RWPE2 (cell line): Measurements from ENCODE around the gene FAM13C.
A peak's percentile ranks its signal among the peaks of the same experiment; 100 is the strongest.

Source experiments
- ATAC-seq: fragments of 200-7000 bp; cut with Tn5 transposase; 3 replicates; pipeline ENCODE4 v1.9.1; 2021; ENCODE audit warnings: low read depth
- DNase-seq: peaks from one replicate; pipeline ENCODE4 v3.0.0-alpha.2; 2020; ENCODE audit warnings: low spot score
- H3K27ac ChIP-seq: fragments of 450-650 bp; 2 replicates; pipeline ENCODE4 v1.5.1; 2017; ENCODE audit warnings: mild to moderate bottlenecking; ENCODE audit not compliant: poor library complexity, severe bottlenecking
- H3K27me3 ChIP-seq: fragments of 250-450 bp; sonication (Bioruptor Pico); 2 replicates; pipeline ENCODE4 v1.5.1; 2021; ENCODE audit warnings: mild to moderate bottlenecking, moderate library complexity; ENCODE audit not compliant: insufficient read depth, poor library complexity, severe bottlenecking
- H3K36me3 ChIP-seq: fragments of 250-450 bp; sonication (Bioruptor Pico); 2 replicates; pipeline ENCODE4 v1.5.1; 2020; ENCODE audit warnings: low read depth, mild to moderate bottlenecking, moderate library complexity
- H3K4me1 ChIP-seq: fragments of 250-450 bp; sonication (Bioruptor Pico); 2 replicates; pipeline ENCODE4 v1.5.1; 2021; ENCODE audit warnings: mild to moderate bottlenecking, moderate library complexity; ENCODE audit not compliant: insufficient read depth, poor library complexity, severe bottlenecking
- H3K4me3 ChIP-seq: fragments of 250-450 bp; sonication (Bioruptor Pico); 2 replicates; pipeline ENCODE4 v1.5.1; 2021; ENCODE audit warnings: mild to moderate bottlenecking, moderate library complexity; ENCODE audit not compliant: severe bottlenecking
- H3K9me3 ChIP-seq: fragments of 250-450 bp; sonication (Bioruptor Pico); 2 replicates; pipeline ENCODE4 v1.5.1; 2021; ENCODE audit warnings: mild to moderate bottlenecking, moderate library complexity; ENCODE audit not compliant: severe bottlenecking
- TF ChIP-seq, protein P1 (sequence below): fragments of 450-650 bp; IDR thresholded peaks from one replicate; pipeline ENCODE4 v1.5.1; 2017; ENCODE audit warnings: mild to moderate bottlenecking, moderate library complexity; ENCODE audit not compliant: poor library complexity, severe bottlenecking

FAM13C gene

DNA sequence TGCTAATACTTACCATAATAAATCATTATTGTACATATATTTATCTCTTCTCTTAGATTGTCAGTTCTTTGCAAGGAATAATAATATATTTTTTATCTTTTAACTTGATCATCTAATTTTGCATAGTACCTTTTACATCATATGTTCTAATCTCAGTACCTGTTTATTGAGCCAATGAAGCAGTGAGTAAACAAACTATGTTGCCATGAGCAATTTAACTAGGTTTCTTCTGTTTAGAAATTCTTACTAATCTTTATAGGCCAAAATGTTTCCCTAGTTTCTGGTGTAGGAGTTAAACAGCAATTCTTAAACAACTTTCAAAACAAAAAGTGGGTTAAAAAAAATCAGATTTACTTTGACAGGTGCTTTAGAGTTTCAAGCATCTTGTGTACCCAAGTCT is 124.6 kb downstream of the FAM13C start:
- Histone ChIP-seq H3K27ac (no peak overlapping the region), H3K27me3 (peaks cover 3% of the 10 kb centered on the region), H3K36me3 (no peaks in the 10 kb centered on the region), H3K4me3 (no peak overlapping the region), H3K9me3 (peaks cover 4% of the 10 kb centered on the region), H3K4me1 (peaks cover 6% of the 10 kb centered on the region)
- ATAC-seq (no peak), DNase-seq (no peak)
- TF ChIP-seq, protein P1, sequence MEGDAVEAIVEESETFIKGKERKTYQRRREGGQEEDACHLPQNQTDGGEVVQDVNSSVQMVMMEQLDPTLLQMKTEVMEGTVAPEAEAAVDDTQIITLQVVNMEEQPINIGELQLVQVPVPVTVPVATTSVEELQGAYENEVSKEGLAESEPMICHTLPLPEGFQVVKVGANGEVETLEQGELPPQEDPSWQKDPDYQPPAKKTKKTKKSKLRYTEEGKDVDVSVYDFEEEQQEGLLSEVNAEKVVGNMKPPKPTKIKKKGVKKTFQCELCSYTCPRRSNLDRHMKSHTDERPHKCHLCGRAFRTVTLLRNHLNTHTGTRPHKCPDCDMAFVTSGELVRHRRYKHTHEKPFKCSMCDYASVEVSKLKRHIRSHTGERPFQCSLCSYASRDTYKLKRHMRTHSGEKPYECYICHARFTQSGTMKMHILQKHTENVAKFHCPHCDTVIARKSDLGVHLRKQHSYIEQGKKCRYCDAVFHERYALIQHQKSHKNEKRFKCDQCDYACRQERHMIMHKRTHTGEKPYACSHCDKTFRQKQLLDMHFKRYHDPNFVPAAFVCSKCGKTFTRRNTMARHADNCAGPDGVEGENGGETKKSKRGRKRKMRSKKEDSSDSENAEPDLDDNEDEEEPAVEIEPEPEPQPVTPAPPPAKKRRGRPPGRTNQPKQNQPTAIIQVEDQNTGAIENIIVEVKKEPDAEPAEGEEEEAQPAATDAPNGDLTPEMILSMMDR = no peak

DNA sequence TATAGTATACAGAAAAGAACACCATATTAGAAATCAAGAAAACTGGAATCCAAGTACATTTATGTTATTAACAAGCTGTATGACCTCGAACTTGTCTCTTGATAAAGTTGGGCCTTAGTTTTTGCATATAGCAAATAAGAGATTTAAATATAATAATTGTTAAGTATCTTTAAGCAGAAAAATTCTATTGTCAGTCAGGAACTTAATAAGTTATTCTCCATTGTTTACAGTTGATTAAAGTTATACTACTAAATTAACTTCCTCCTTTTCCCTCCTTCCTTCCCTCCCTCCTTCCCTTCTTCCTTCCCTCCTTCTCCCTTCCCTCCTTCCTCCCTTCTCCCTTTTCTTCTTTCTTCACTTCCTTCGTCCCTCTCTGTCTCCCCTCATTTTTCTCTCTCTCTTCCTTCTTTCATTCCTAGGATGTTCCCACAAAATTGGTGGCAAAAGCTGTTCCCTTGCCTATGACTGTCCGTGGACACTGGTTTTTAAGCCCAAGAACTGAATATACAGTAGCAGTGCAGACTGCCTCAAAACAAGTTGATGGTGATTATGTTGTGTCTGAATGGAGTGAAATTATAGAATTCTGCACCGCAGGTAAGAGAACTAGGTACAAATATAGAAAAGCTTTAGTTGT is 126.2 kb downstream of the FAM13C start:
- Histone ChIP-seq H3K36me3 (no peaks in the 10 kb centered on the region), H3K9me3 (peaks cover 4% of the 10 kb centered on the region), H3K27ac (no peak overlapping the region), H3K4me3 (no peak overlapping the region), H3K27me3 (no peaks in the 10 kb centered on the region), H3K4me1 (peaks cover 6% of the 10 kb centered on the region)
- DNase-seq = no peak
- no peak for ATAC-seq
- TF ChIP-seq, protein P1 = no peak

DNA sequence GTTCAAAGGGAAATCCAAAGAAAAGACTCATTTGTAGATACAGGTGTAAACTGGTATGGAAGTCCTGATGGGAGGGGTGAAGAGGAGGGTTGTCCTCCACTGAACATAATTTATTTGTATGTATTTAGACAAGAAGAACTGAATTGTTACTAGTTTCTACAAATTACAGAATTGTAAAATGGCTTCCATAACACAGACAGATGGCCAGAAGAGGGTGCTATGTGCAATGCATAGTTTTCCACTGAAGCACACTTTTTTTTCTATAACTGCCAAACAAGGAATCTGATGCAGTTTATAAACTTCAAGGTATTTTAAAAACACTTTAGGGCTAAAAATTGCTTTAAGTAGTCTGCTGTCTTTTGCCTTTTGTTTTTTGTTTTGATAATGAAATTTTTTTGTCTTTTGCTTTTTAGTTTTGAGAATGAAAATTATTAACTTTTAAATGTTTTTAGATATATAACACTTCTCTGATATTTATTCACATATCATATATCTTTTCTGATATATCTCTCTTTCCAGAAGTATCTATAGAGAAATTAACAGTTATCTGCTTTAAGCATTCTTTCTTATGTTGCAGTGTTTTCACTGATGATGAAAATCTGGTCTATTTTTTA is 127.4 kb downstream of the FAM13C start:
- DNase-seq = no peak
- Histone ChIP-seq H3K4me1 (peaks cover 6% of the 10 kb centered on the region), H3K36me3 (no peaks in the 10 kb centered on the region), H3K9me3 (peaks cover 4% of the 10 kb centered on the region), H3K27me3 (no peaks in the 10 kb centered on the region), H3K27ac (no peak overlapping the region), H3K4me3 (no peak overlapping the region)
- TF ChIP-seq, protein P1 = peak; percentile 69
- ATAC-seq = no peak

DNA sequence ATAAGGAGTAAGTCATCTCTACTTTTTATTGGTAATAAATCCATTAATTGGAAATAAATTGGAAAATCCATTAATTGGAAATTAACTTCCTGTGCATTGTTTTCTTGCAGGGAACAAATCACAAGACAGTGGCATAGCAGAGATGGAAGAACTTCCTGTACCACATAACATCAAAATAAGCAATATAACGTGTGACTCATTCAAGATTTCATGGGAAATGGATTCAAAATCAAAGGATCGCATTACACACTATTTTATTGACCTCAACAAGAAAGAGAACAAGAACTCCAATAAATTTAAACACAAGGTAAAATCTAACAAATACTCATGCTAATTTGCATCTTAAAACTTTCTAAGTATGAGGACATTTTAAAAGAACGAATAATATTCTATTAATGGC is 128.2 kb downstream of the FAM13C start:
- H3K36me3 ChIP-seq = no peaks in the 10 kb centered on the region
- no peak overlapping the region for H3K4me3 ChIP-seq
- H3K27ac ChIP-seq = no peak overlapping the region
- ATAC-seq (no peak), DNase-seq (no peak)
- H3K9me3 ChIP-seq = no peaks in the 10 kb centered on the region
- H3K27me3 ChIP-seq = no peaks in the 10 kb centered on the region
- TF ChIP-seq, protein P1 = no peak
- peaks cover 6% of the 10 kb centered on the region for H3K4me1 ChIP-seq

DNA sequence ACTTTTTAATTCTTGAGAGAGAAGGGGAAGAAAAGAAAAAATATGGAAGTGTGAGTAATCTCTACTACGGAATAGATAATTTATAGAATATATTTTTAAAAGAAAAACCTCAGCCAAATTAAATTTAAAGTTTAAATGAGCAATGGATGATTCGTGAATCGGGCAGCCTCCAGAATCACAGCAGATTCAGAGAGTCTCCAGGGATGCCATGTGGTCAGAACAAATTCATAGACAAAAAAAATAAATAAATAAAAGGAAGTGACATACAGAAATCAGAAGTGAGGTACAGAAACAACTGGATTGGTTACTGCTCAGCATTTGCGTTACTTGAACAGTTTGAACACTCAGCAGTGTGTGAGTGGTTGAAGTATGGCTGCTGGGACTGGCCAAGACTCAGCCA is 132.9 kb downstream of the FAM13C start:
- Histone ChIP-seq H3K9me3 (no peaks in the 10 kb centered on the region), H3K4me3 (no peak overlapping the region), H3K4me1 (peaks cover 5% of the 10 kb centered on the region), H3K27ac (no peak overlapping the region), H3K27me3 (no peaks in the 10 kb centered on the region), H3K36me3 (no peaks in the 10 kb centered on the region)
- ATAC-seq = no peak
- TF ChIP-seq, protein P1 = no peak
- no peak for DNase-seq
